Tibial nerve (tissue), 4 donors: ENCODE measurements around the gene PDE1C. TPM values are rescaled to one million over a fixed set of nuclear protein-coding genes. Genes with fewer than 3 reads are reported as not detected.
A peak's percentile ranks its signal among the peaks of the same experiment; 100 is the strongest.

Experiments used
- DNase-seq, 2 donors: peaks; one replicate each; pipeline ENCODE4 v3.0.0-alpha.2; 2019; ENCODE audit warnings: low spot score in 2 of 2
- H3K27ac ChIP-seq, 4 donors: fragments of 200-600 bp; sonication (generic) in 3 of 4; one replicate each; pipeline ENCODE4 v1.5.1; 2017 to 2019; ENCODE audit warnings: mild to moderate bottlenecking in 1 of 4
- H3K27me3 ChIP-seq, 2 donors: fragments of 200-600 bp; sonication (generic) in 1 of 2; one replicate each; pipeline versions ENCODE4 v1.5.1 to v1.6.0; 2017 to 2019
- H3K36me3 ChIP-seq, 3 donors: fragments of 200-600 bp; sonication (generic); one replicate each; pipeline ENCODE4 v1.5.1; 2018 to 2019
- H3K4me1 ChIP-seq, 4 donors: fragments of 200-600 bp; sonication (generic) in 3 of 4; one replicate each; pipeline ENCODE4 v1.5.1; 2017 to 2019
- H3K4me3 ChIP-seq, 4 donors: fragments of 200-600 bp; sonication (generic) in 3 of 4; one replicate each; pipeline ENCODE4 v1.5.1; 2017 to 2019; ENCODE audit warnings: mild to moderate bottlenecking in 1 of 4, moderate library complexity in 1 of 4
- H3K9me3 ChIP-seq, 4 donors: fragments of 200-600 bp; sonication (generic) in 3 of 4; one replicate each; pipeline ENCODE4 v1.5.1; 2017 to 2019
- CTCF ChIP-seq, 5 experiments: fragments of 200-600 bp in 3 of 5; fragments of 450-650 bp in 2 of 5; sonication (generic) in 3 of 5; IDR thresholded peaks; one replicate each; pipeline ENCODE4 v1.5.1; 2016 to 2019; ENCODE audit warnings: antibody characterized with exemption in 5 of 5, mild to moderate bottlenecking in 3 of 5, moderate library complexity in 2 of 5
- EP300 ChIP-seq, 2 donors: sonication (generic); formaldehyde crosslinking; IDR thresholded peaks; one replicate each; pipeline ENCODE4 v1.6.1; 2017; ENCODE audit warnings: antibody characterized with exemption in 2 of 2, mild to moderate bottlenecking in 1 of 2
- POLR2A ChIP-seq, 2 donors: fragments of 450-650 bp; IDR thresholded peaks; one replicate each; pipeline ENCODE4 v1.6.1; 2017; ENCODE audit warnings: antibody characterized with exemption in 2 of 2, mild to moderate bottlenecking in 2 of 2, moderate library complexity in 2 of 2
- WGBS, 2 donors: methylation state at CpG; one replicate each; pipeline ENCODE4 v1.1.5; 2018; 5-methylcytosine and 5-hydroxymethylcytosine counted together
- total RNA-seq, 4 donors: library from RNA; depleted of rRNA; stranded (reverse); fragments of >200 nt; gene quantifications; one replicate each; pipeline ENCODE4 v1.1.0, GENCODE V29; 2016

PDE1C gene
- total RNA-seq, 4 donors from 2014 or later = 10.6 to 31.8 (median 20.7) TPM

- 50 to 52% methylated on average over 10 of the region's 10 CpGs for WGBS, 2 donors
- Histone ChIP-seq H3K4me3 (no peak overlapping the region), H3K4me1 (peaks cover 0 to 18% (median 0%) of the 10 kb centered on the region in 4 donors), H3K27ac (peak overlapping the region in 1 of 4 donors; percentile 40), H3K27me3 (no peaks in the 10 kb centered on the region), H3K9me3 (no peaks in the 10 kb centered on the region), H3K36me3 (no peaks in the 10 kb centered on the region)
- DNase-seq = no peak
- no peak for TF ChIP-seq CTCF (IDR thresholded peaks at IDR 0.05)
- no peak for TF ChIP-seq EP300 (IDR thresholded peaks at IDR 0.05)
- no peak for TF ChIP-seq POLR2A (IDR thresholded peaks at IDR 0.05)
These were observed 134.8 kb downstream of the PDE1C start for GRCh38 chr7:31935124-31936054.

GRCh38 chr7:31934551-31934950 is 135.7 kb downstream of the PDE1C start:
- H3K4me3 ChIP-seq = no peak overlapping the region
- no peaks in the 10 kb centered on the region for H3K36me3 ChIP-seq
- H3K27ac ChIP-seq = peak overlapping the region in 1 of 4 donors; percentile 40
- H3K27me3 ChIP-seq = no peaks in the 10 kb centered on the region
- H3K9me3 ChIP-seq = peaks cover 0 to 3% (median 0%) of the 10 kb centered on the region in 4 donors
- peaks cover 0 to 14% (median 0%) of the 10 kb centered on the region in 4 donors for H3K4me1 ChIP-seq
- no peak for DNase-seq
- 69 to 73% methylated on average over 4 of the region's 4 CpGs for WGBS, 2 donors
- TF ChIP-seq EP300 (IDR thresholded peaks at IDR 0.05) (no peak), POLR2A (IDR thresholded peaks at IDR 0.05) (no peak), CTCF (IDR thresholded peaks at IDR 0.05) (no peak)

- H3K9me3 ChIP-seq = peaks cover 0 to 4% (median 0%) of the 10 kb centered on the region in 4 donors
- TF ChIP-seq CTCF (IDR thresholded peaks at IDR 0.05) = no peak
- no peak for TF ChIP-seq POLR2A (IDR thresholded peaks at IDR 0.05)
- no peak for TF ChIP-seq EP300 (IDR thresholded peaks at IDR 0.05)
- 81 to 82% methylated on average over 1 of the region's 1 CpG for WGBS, 2 donors
- H3K4me3 ChIP-seq = no peak overlapping the region
- H3K4me1 ChIP-seq = peaks cover 0 to 14% (median 0%) of the 10 kb centered on the region in 4 donors
- H3K27me3 ChIP-seq = no peaks in the 10 kb centered on the region
- DNase-seq = no peak
- no peaks in the 10 kb centered on the region for H3K36me3 ChIP-seq
- no peak overlapping the region for H3K27ac ChIP-seq
These were observed 136.7 kb downstream of the PDE1C start for GRCh38 chr7:31933481-31933880.

- DNase-seq = no peak
- no peak for TF ChIP-seq CTCF (IDR thresholded peaks at IDR 0.05)
- Histone ChIP-seq H3K4me1 (peaks cover 0 to 6% (median 0%) of the 10 kb centered on the region in 4 donors), H3K36me3 (no peaks in the 10 kb centered on the region), H3K9me3 (peaks cover 0 to 4% (median 0%) of the 10 kb centered on the region in 4 donors), H3K27me3 (no peaks in the 10 kb centered on the region), H3K4me3 (no peak overlapping the region), H3K27ac (no peak overlapping the region)
- WGBS, 2 donors = 74 to 75% methylated on average over 3 to 5 of the region's 5 CpGs
These were observed 143.1 kb downstream of the PDE1C start for GRCh38 chr7:31926991-31927584.
